ENCODE data around the gene GPR179. TPM values are rescaled to one million over a fixed set of nuclear protein-coding genes. Genes with fewer than 3 reads are reported as not detected.

The GPR179 gene
- total RNA-seq, 1 donor from 2014 or later, result not detected

- no peak for DNase-seq
These were observed 709 bp downstream of the GPR179 start for GRCh38 chr17:38342886-38343607.

DNA sequence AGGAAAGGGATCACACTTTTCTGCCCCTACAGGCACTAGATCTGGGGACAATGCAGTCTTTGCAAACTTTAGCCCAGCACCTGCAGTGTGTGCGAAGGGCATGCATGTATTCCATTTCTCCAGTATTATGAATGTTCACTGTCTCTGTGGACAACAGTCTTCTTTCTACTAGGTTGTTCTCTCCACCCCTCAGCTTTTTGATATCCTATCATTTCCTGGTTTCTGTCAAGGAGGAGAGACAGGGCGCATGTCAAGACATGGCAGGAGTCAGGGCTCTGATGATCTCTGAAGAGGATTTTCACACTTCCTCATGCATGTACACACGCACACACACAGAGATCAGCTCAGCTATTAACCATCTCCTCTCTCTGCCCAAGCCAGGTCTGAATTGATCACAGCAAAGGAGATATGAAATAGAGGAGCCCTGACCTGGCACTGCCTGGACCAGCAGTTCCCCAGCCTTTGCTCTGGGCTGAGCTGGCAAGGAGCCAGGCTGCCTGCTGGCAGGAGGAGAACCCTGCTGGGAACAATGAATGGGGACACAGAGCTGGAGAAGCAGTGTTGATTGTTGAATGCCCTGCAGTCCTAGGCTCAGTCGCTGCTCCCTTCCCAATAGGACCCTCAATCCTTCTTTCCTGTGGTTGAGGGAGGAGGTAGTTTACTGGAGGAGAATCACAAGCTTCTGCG lies 2.6 kb downstream of the GPR179 start:
- DNase-seq, result peak; percentile 75

DNA sequence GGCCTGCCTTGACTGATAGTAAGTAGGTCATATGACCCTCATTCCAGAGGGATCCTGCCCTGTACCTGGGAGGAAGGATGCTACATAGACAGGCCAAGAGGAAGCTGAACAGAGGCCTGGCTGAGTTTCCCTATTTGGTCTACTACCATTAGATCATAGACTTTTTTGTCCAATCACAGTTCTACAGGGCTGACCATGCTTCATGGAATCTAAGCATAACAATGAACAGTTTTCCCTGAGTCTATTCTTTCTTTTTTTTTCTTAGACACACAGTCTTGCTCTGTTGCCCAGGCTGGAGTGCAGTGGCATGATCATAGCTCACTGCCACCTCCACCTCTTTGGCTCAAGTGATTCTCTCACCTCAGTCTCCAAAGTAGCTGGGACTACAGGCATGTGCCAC lies 3.9 kb downstream of the GPR179 start:
- DNase-seq, result no peak

- no peak for DNase-seq
These were observed 5.2 kb downstream of the GPR179 start for GRCh38 chr17:38338535-38338934.

- no peak for DNase-seq
These were observed 5.7 kb downstream of the GPR179 start for GRCh38 chr17:38338053-38338452.

DNA sequence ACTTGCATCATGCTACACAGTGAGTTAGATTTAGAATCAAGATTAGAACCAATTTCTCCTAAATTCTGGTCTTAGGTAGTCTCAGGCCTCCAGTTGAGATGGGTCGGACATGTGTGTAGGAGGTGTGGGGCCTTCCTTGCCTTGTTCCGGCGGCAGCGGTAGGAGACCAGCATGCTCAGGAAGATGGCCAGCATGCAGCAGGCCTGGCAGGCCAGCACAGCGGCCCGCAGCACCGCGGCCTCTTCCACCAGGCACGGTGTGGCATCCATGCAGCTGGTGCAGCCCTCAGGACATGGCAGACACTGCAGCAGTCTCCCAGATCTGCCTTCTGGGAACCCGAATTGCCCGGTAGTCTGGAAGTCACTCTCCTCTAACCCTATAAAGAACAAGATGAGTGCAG lies 6.9 kb downstream of the GPR179 start:
- no peak for DNase-seq

GRCh38 chr17:38334480-38335364 lies 9.0 kb downstream of the GPR179 start:
- no peak for DNase-seq

DNA sequence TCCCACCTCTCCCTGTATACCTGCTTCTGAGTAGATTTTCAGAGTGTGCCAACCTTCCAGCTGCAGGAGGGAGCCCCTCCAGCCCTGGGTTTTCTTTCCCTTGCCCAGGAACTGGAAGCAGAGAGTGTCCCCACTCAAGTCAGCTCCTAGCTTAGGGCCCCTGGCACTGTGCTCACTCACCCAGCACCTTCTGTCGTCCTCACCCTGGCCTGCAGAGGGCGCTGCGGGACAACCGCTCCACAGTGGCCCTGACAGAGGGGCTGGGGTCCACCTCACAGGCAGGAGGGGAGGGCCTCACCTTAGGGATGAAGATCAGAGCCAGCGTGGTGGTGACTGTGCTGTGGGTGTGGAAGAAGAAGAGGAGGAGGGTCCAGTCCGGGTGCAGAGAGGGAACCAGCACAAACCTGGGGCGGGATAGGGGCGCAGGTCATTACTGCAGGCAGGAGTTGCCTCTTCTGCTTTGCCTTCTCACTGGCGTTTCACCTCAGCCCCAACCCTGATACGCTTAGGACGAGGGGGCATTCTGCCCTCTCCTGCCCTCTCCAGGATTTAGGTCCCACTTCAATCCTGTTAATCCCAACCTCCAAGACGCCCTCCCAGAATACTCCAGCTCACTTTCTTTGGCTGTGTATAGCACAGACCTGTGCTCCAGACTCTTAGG lies 10.0 kb downstream of the GPR179 start:
- peak; percentile 56 for DNase-seq

GRCh38 chr17:38332735-38333134 lies 11.0 kb downstream of the GPR179 start:
- DNase-seq, result no peak

DNA sequence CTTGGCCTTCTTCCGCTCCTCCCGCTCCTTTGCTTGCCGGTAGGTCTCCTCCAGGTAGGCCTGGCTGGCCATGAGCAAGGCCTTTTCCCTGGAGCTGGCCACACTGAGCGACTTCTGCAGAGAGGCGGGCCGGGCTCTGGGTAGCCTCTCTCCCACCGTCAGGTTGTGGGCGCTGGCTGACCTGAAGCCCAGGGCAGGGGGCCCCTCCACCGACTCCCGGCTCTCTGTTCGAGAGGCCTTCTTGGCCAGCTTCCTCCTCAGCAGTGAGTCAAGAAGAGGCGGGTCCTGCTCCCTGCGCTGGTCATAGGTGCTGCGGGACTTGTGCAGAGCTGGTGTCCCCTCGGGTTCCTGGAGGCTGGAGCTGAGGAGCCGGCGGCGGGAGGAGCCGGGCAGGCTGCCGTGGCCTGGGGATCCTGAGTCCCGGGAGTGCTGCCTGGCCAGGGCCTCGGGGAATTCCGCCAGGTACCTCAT lies 12.8 kb downstream of the GPR179 start:
- DNase-seq, result no peak

DNA sequence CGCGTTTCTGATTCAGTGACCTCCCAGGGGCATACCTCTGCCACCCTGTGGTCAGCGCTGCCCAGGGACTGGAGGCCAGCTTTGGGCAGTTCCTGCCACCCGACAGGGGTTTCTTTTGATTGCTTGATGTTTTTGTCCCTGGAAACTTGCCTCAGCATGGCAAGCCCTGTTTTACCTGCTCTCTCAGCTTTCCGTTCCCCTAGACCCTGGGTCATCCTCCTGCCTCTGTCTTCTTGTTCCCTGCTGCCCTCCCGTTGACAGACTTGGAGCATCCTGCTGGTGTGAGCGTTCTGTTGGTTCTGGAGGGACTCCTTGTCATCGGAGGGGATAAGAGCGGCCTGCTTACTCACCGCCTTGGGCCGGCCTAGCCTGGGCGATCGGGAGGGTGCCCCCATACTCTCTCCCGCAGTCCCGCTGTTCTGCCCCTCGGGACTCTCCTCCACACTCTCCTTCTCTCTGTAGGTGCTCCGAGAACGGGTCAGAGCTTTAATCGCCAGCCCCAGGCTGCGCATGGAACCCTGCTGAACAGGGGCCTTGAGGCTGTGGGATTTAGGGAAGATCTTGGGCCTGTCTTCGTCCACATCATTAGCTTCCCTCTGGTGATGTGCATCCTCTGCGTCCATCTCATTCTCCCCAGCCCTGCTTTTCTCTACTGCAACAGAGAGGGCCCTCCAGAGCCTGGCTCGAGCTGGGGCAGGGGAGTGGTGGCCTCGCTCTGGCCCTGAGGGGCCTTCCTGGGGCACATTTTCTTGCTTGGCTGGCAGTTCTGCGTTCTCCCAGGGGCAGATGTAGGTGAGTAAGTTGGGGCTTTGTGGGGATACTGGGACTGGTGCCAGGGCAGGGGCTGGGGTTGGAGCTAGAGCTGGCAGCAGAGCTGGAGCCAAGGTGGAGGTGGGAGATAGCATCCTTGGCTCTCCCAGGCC lies 13.7 kb downstream of the GPR179 start:
- no peak for DNase-seq

- DNase-seq, result no peak
These were observed 14.5 kb downstream of the GPR179 start for GRCh38 chr17:38329284-38329683.

DNA sequence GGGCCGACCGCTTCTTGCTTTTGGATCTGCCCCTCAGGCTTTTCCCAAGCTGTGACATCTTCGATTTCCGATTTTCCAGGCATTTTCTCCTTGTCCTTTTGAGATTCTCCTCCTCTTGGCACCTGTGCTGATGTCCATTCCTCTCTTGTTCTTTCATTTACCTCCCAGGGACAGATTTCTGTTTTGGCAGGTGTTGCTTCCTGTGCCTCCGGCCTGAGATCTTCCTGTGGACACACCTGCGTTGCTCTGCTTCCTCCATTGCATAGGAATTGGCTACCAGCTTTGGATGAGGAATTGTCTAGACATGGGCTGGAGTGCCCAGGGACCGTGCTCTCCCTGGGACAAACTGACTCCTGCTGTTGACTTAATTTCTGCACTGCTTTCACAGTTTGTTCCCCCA lies 15.1 kb downstream of the GPR179 start:
- DNase-seq, result no peak

DNA sequence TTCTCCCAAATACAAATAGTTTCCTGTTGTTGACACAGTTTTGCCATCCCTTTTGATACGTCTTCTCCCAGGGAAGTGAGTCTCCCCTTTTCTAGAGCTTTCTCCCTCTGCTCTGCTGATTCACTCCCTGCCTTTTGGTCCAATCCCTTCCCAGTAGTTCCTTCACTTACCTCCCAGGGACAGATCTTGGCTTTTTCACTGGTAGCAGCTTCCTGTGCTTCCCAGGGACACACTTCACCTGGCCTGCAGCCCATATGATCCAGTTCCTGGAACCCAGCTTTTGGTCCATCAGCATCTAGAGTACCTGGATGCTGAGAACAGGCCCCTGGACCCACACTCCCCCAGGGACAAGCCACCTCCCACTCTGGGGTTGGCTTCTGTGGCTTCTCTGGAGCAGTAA lies 15.8 kb downstream of the GPR179 start:
- no peak for DNase-seq

- peak; percentile 38 for DNase-seq
These were observed 16.6 kb downstream of the GPR179 start for GRCh38 chr17:38326996-38327792.

DNA sequence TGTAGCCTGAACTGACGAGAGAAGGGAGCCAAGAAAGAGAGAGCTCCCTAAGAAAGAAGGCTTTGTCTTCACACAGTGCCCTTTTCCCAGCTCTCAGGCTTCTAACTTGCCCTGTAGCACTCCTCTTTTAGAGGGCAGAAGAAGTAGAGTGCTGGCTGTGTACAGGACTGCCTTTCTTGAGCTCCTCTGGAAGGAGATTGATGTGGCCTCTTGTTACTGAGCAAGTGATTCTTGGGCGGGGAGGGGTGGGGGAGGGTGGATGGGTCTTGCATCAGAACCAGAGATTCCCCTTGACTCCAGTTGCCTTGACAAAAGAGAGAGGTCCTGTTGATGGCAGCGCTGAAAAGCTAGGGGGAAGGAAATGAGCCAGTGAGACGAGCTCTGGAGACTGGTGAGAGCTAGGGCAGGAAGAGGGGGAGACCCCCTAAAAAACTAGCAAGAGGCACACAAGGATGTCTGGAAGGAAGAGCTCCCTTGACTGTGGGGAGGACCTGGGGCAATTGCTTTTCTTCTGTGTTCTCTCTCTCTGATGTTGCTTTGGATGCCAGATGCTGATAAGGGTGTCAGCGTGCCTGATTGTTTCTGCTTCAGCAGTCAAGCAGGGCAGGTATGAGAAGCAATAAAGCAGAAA lies 18.4 kb downstream of the GPR179 start:
- no peak for DNase-seq

- DNase-seq, result no peak
These were observed 19.0 kb downstream of the GPR179 start for GRCh38 chr17:38324772-38325171.

DNA sequence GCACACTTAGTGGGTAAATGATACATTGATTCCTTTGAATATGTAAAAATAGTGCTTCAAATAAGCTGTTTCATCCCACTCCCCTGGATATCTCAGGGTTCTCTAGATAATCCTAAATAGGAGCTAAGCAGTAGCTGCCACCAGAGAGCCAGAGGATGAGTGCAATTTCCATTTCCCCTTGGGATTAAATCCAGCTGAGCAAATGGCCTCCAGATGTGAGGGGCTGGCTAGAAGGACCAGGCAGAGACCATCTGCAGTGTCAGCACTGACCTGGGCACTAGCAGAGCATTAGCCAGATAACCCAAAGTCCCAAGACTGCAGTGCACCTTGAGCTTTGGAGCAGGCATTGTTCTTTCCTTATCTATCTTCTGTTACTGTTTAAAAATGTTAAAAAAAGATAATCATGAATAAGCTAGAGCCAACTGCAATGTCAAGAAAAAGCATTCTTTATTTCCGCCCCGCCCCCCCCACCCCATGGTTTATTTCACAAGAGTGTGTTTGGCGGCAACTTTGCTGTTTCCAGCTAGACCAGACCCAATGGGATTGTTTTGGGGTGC lies 19.5 kb downstream of the GPR179 start:
- no peak for DNase-seq

DNA sequence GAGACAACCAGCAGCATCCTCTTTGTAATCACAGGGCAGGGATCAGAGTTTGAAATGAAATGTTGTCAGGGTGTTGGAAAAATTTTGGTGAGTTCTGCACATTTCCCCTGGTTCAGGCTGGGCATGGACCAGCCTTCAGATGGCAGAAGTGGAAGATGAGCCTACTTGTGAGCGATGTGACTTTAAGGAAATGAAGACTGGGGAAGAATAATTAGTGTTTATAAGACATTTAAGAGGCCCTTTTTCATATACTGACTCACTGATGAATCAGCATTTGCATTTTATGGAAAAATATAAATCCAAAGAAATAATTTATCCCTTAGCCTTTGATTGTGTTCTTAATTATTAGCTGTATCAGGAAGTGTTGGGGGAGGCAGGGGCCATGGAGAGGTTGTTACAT lies 20.9 kb downstream of the GPR179 start:
- DNase-seq, result no peak
